ENCODE data around the gene POTED.
"Not testable (repeated sequence)": the region's sequence is repeated elsewhere in the genome, so short reads cannot be mapped to it uniquely, and the experiment has no call there.

Gene POTED

GRCh38 chr21:13609477-13609876 is at the start of gene POTED:
TSS of gene POTED (plus strand) at chr21:13609777. CDS start at chr21:13610229, 452 bp downstream.
- not testable (repeated sequence) for DNase-seq

DNA sequence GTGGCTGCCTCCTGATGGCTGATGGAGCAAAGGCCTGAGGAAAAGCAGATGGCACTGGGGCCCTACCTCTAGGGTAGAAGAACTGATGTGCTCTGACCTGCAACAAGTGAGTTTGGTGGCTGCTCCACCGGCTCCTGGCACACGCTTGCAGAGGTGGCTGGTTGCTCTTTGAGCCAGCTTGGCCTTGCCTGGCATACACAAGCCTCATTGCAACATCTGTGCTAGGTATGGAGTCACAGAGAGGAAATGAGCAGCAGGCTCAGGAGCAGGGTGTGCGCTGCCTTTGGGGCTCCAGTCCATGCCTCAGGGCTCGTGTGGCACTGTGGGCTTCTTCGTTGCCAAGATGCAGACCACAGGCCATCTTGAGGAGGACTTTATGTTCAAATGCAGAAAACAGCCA is 40.5 kb downstream of the POTED start:
- DNase-seq, result not testable (repeated sequence)

DNA sequence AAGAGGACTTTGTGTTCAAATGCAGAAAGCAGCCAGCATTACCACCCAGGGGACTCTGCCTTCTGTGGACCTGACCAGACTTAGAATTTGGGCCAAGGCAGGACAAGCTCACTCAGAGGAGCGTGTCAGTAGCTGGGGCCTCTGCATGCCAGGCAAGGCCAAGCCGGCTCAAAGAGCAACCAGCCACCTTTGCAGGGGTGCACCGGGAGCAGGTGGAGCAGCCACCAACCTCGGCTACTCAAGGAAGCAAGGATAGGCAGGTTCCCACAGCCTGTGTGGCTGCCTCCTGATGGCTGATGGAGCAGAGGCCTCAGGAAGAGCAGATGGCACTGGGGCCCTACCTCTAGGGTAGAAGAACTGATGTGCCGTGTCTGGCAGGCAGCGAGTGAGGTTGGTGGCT is 42.2 kb downstream of the POTED start:
- DNase-seq, result not testable (repeated sequence)

Data from NCI-H1930 (cell line).